SK-N-MC (cell line): ENCODE measurements around the gene CCDC28B.

Experiments
- EZH2 ChIP-seq: fragments of 200-600 bp; sonication (generic); IDR thresholded peaks from one replicate; pipeline ENCODE4 v1.6.1; 2017; ENCODE audit warnings: antibody characterized with exemption
- POLR2AphosphoS5 ChIP-seq: IDR thresholded peaks from 2 replicates; pipeline ENCODE4 v1.6.1; 2012; ENCODE audit warnings: mild to moderate bottlenecking, low read depth, low read length, borderline replicate concordance

- TF ChIP-seq EZH2 (no peak), POLR2AphosphoS5 (no peak)
These were observed 15.5 kb downstream of the CCDC28B start for GRCh38 chr1:32215629-32216480.
